H9 (cell line): ENCODE results near the gene TNPO1. TPM values are rescaled to one million over a fixed set of nuclear protein-coding genes. Genes with fewer than 3 reads are reported as not detected.
A peak's percentile ranks its signal among the peaks of the same experiment; 100 is the strongest.

Source experiments
- DNase-seq: peaks from one replicate; pipeline ENCODE4 v3.0.0-alpha.2; 2017
- H2AFZ ChIP-seq: one replicate; pipeline ENCODE4 v1.6.1; 2013; ENCODE audit warnings: mild to moderate bottlenecking, low read length, control low read depth, moderate library complexity
- H2AK5ac ChIP-seq: 2 replicates; pipeline ENCODE4 v1.6.1; 2013; ENCODE audit warnings: low read length, control low read depth, mixed read lengths; ENCODE audit not compliant: insufficient read length
- H2BK120ac ChIP-seq: one replicate; pipeline ENCODE4 v1.6.1; 2013; ENCODE audit warnings: low read depth, mild to moderate bottlenecking, low read length, control low read depth, inconsistent platforms; ENCODE audit not compliant: poor library complexity, severe bottlenecking
- H2BK12ac ChIP-seq: 2 replicates; pipeline ENCODE4 v1.6.1; 2013; ENCODE audit warnings: low read length, control low read depth, mixed read lengths, low read depth; ENCODE audit not compliant: insufficient read length
- H2BK15ac ChIP-seq: 2 replicates; pipeline ENCODE4 v1.6.1; 2013; ENCODE audit warnings: low read depth, low read length, control low read depth
- H2BK20ac ChIP-seq: one replicate; pipeline ENCODE4 v1.6.1; 2013; ENCODE audit warnings: low read depth, mild to moderate bottlenecking, low read length, control low read depth, inconsistent platforms; ENCODE audit not compliant: poor library complexity, severe bottlenecking
- H2BK5ac ChIP-seq: 2 replicates; pipeline ENCODE4 v1.6.1; 2013; ENCODE audit warnings: low read length, control low read depth, mixed read lengths; ENCODE audit not compliant: insufficient read length
- H3K14ac ChIP-seq: 2 replicates; pipeline ENCODE4 v1.6.1; 2013; ENCODE audit warnings: low read length, control low read depth; ENCODE audit not compliant: insufficient read depth
- H3K18ac ChIP-seq: 2 replicates; pipeline ENCODE4 v1.6.1; 2013; ENCODE audit warnings: low read depth, mild to moderate bottlenecking, mixed read lengths, low read length, control low read depth; ENCODE audit not compliant: insufficient read length
- H3K23ac ChIP-seq: 2 replicates; pipeline ENCODE4 v1.6.1; 2013; ENCODE audit warnings: low read length, control low read depth, mixed read lengths, low read depth; ENCODE audit not compliant: insufficient read length
- H3K23me2 ChIP-seq: 2 replicates; pipeline ENCODE4 v1.6.1; 2013; ENCODE audit warnings: low read depth, mild to moderate bottlenecking, mixed read lengths, low read length, control low read depth; ENCODE audit not compliant: insufficient read length, poor library complexity, severe bottlenecking
- H3K27ac ChIP-seq: 2 replicates; pipeline ENCODE4 v1.5.1; 2013; ENCODE audit warnings: low read length, control low read depth, mixed read lengths, low read depth; ENCODE audit not compliant: insufficient read length
- H3K27me3 ChIP-seq: 2 replicates; pipeline ENCODE4 v1.6.1; 2013; ENCODE audit warnings: low read length, control low read depth, inconsistent platforms; ENCODE audit not compliant: insufficient read depth
- H3K4ac ChIP-seq: 2 replicates; pipeline ENCODE4 v1.6.1; 2013; ENCODE audit warnings: low read depth, mild to moderate bottlenecking, control low read depth, inconsistent platforms, low read length, moderate library complexity
- H3K4me1 ChIP-seq: 2 replicates; pipeline ENCODE4 v1.6.1; 2013; ENCODE audit warnings: low read length, control low read depth, inconsistent platforms; ENCODE audit not compliant: insufficient read depth
- H3K4me2 ChIP-seq: 2 replicates; pipeline ENCODE4 v1.6.1; 2013; ENCODE audit warnings: low read length, control low read depth, mixed read lengths; ENCODE audit not compliant: insufficient read length, insufficient read depth
- H3K56ac ChIP-seq: 2 replicates; pipeline ENCODE4 v1.6.1; 2013; ENCODE audit warnings: low read depth, mild to moderate bottlenecking, mixed read lengths, low read length, control low read depth; ENCODE audit not compliant: insufficient read length
- H3K79me1 ChIP-seq: 2 replicates; pipeline ENCODE4 v1.6.1; 2013; ENCODE audit warnings: low read depth, mild to moderate bottlenecking, moderate library complexity, low read length, control low read depth, inconsistent platforms; ENCODE audit not compliant: insufficient read depth, poor library complexity, severe bottlenecking
- H3K79me2 ChIP-seq: 2 replicates; pipeline ENCODE4 v1.6.1; 2013; ENCODE audit warnings: low read length, control low read depth, inconsistent platforms; ENCODE audit not compliant: insufficient read depth
- H3K9ac ChIP-seq: 2 replicates; pipeline ENCODE4 v1.6.1; 2013; ENCODE audit warnings: low read length, control low read depth, mixed read lengths; ENCODE audit not compliant: insufficient read length; ENCODE audit errors: extremely low read depth
- H3K9me3 ChIP-seq: one replicate; pipeline ENCODE4 v1.6.1; 2013; ENCODE audit warnings: low read depth, low read length, inconsistent platforms; ENCODE audit not compliant: control insufficient read depth
- H3T11ph ChIP-seq: one replicate; pipeline ENCODE4 v1.6.1; 2013; ENCODE audit warnings: mild to moderate bottlenecking, low read length, control low read depth, inconsistent platforms
- H4K20me1 ChIP-seq: one replicate; pipeline ENCODE4 v1.6.1; 2013; ENCODE audit not compliant: control insufficient read depth, insufficient read length, insufficient read depth
- H4K5ac ChIP-seq: 2 replicates; pipeline ENCODE4 v1.6.1; 2013; ENCODE audit warnings: low read depth, mild to moderate bottlenecking, mixed read lengths, low read length, control low read depth; ENCODE audit not compliant: insufficient read length
- H4K8ac ChIP-seq: replicated peaks from 2 replicates; pipeline ENCODE4 v1.6.1; 2013; ENCODE audit warnings: low read length, control low read depth, mixed read lengths, low read depth; ENCODE audit not compliant: insufficient read length
- H4K91ac ChIP-seq: 2 replicates; pipeline ENCODE4 v1.6.1; 2013; ENCODE audit warnings: low read depth, mild to moderate bottlenecking, moderate library complexity, mixed read lengths, low read length, control low read depth; ENCODE audit not compliant: insufficient read length
- H3K27ac Mint-ChIP-seq, 3 experiments: 2 replicates in 2 of 3; 3 replicates in 1 of 3; pipeline ENCODE4 v1.8.0; 2020 to 2021; ENCODE audit warnings: mixed read lengths in 3 of 3, mild to moderate bottlenecking in 1 of 3, moderate library complexity in 1 of 3
- H3K27me3 Mint-ChIP-seq: 2 replicates; pipeline ENCODE4 v1.8.0; 2021; ENCODE audit warnings: low read depth, mild to moderate bottlenecking, moderate library complexity, mixed read lengths
- H3K36me3 Mint-ChIP-seq, 3 experiments: 2 replicates in 2 of 3; 3 replicates in 1 of 3; pipeline ENCODE4 v1.8.0; 2020 to 2021; ENCODE audit warnings: low read depth in 3 of 3, mixed read lengths in 3 of 3; ENCODE audit not compliant: insufficient read depth in 1 of 3
- H3K4me1 Mint-ChIP-seq, 2 experiments: 2 replicates each; pipeline ENCODE4 v1.8.0; 2020; ENCODE audit warnings: mixed read lengths in 2 of 2
- H3K4me3 Mint-ChIP-seq, 2 experiments: 2 replicates in 1 of 2; 3 replicates in 1 of 2; pipeline ENCODE4 v1.8.0; 2020 to 2021; ENCODE audit warnings: mild to moderate bottlenecking in 2 of 2, mixed read lengths in 2 of 2, moderate library complexity in 1 of 2
- H3K9me3 Mint-ChIP-seq, 2 experiments: 2 replicates in 1 of 2; 3 replicates in 1 of 2; pipeline ENCODE4 v1.8.0; 2020; ENCODE audit warnings: mild to moderate bottlenecking in 2 of 2, mixed read lengths in 2 of 2, moderate library complexity in 1 of 2
- WGBS: extraction: QIAGEN DNeasy Blood & Tissue Kit; methylation state at CpG from one replicate; pipeline ENCODE4 v1.1.7; 2013; ENCODE audit warnings: missing lambda C conversion rate, low lambda C conversion rate, mixed read lengths; ENCODE audit not compliant: insufficient read length; ENCODE audit errors: extremely low coverage; 5-methylcytosine and 5-hydroxymethylcytosine counted together
- total RNA-seq: library from RNA; stranded (reverse); gene quantifications from 2 replicates; pipeline ENCODE4 v1.2.1, GENCODE V29; 2021
- TF ChIP-seq, protein P1 (sequence below): fragments of 200-600 bp; sonication (generic); conservative IDR thresholded peaks from 3 replicates; pipeline ENCODE4 v1.8.0; 2021; ENCODE audit warnings: antibody characterized with exemption, mild to moderate bottlenecking

Gene TNPO1
- total RNA-seq, 1 experiment from 2014 or later, result 164 TPM

DNA sequence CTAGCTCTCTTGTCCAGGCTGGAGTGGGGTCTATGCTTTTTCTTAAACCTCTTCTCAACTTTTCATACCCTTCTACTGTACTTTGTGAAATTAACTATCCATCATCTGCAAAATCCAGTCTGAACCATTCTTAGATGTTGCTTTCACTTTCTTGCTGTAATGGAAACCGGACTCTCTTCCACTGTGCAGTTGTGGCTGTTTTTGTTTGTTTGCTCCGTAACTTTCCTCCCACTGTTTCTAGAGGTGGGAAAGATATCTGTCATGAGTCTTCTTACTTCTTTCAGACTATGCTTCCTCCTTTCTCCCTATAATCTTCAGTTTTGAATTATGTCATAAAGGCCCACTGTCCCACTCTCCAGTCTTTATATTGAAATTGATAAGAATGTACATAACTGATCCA, 6.5 kb downstream of the TNPO1 start:
- no peak overlapping the region for H2BK120ac ChIP-seq
- H4K5ac ChIP-seq, result no peak overlapping the region
- no peak overlapping the region for H2BK15ac ChIP-seq
- H4K8ac ChIP-seq, result no peak overlapping the region
- H3K4me1 ChIP-seq, result no peaks in the 10 kb centered on the region; the same call in 1 of the 2 replicates
- H4K20me1 ChIP-seq, result no peaks in the 10 kb centered on the region
- H3K9ac ChIP-seq, result no peak overlapping the region
- no peak overlapping the region for H3K4ac ChIP-seq
- H3K27me3 ChIP-seq, result no peaks in the 10 kb centered on the region
- no peak overlapping the region for H2BK5ac ChIP-seq
- H3K27ac ChIP-seq, result no peak overlapping the region
- DNase-seq, result no peak
- no peak overlapping the region for H2BK12ac ChIP-seq
- H3K27me3 Mint-ChIP-seq, result no peaks in the 10 kb centered on the region
- no peaks in the 10 kb centered on the region for H3K9me3 Mint-ChIP-seq
- H3T11ph ChIP-seq, result no peak overlapping the region
- H3K14ac ChIP-seq, result no peak overlapping the region
- no peaks in the 10 kb centered on the region for H3K9me3 ChIP-seq
- H2AK5ac ChIP-seq, result no peak overlapping the region
- no peaks in the 10 kb centered on the region for H3K36me3 Mint-ChIP-seq
- peaks cover 20 to 23% of the 10 kb centered on the region in 2 experiments for H3K4me1 Mint-ChIP-seq
- TF ChIP-seq, protein P1, sequence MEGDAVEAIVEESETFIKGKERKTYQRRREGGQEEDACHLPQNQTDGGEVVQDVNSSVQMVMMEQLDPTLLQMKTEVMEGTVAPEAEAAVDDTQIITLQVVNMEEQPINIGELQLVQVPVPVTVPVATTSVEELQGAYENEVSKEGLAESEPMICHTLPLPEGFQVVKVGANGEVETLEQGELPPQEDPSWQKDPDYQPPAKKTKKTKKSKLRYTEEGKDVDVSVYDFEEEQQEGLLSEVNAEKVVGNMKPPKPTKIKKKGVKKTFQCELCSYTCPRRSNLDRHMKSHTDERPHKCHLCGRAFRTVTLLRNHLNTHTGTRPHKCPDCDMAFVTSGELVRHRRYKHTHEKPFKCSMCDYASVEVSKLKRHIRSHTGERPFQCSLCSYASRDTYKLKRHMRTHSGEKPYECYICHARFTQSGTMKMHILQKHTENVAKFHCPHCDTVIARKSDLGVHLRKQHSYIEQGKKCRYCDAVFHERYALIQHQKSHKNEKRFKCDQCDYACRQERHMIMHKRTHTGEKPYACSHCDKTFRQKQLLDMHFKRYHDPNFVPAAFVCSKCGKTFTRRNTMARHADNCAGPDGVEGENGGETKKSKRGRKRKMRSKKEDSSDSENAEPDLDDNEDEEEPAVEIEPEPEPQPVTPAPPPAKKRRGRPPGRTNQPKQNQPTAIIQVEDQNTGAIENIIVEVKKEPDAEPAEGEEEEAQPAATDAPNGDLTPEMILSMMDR, result no peak
- no peak overlapping the region for H3K18ac ChIP-seq
- peak overlapping the region; percentile 27 for H3K56ac ChIP-seq
- H3K79me1 ChIP-seq, result peaks cover 6% of the 10 kb centered on the region
- H3K79me2 ChIP-seq, result no peaks in the 10 kb centered on the region; the same call in 1 of the 2 replicates
- H3K23me2 ChIP-seq, result no peaks in the 10 kb centered on the region
- no peak overlapping the region for H3K4me3 Mint-ChIP-seq
- no peak overlapping the region for H2BK20ac ChIP-seq
- no peak overlapping the region for H4K91ac ChIP-seq
- no peak overlapping the region for H3K27ac Mint-ChIP-seq
- H3K23ac ChIP-seq, result no peak overlapping the region
- no CpG with 5 or more reads among the region's 2 CpGs for WGBS
- H3K4me2 ChIP-seq, result no peak overlapping the region
- H2AFZ ChIP-seq, result no peak overlapping the region
